Stimulated activated CD4-positive, alpha-beta T cell treated with anti-CD3 and anti-CD28 coated beads, Interleukin-4, amount 100 ng/mL, for 48 hours (primary cell): Measurements from ENCODE around the gene ATP8B2.
"Not testable (repeated sequence)": the region's sequence is repeated elsewhere in the genome, so short reads cannot be mapped to it uniquely, and the experiment has no call there.

Experiments
- DNase-seq, 2 donors: peaks; one replicate each; pipeline ENCODE4 v3.0.0-alpha.2; 2020; ENCODE audit warnings: low read depth in 2 of 2

ATP8B2 gene

GRCh38 chr1:154324669-154325582 lies at the start of gene ATP8B2:
Gene ATP8B2, plus strand, starts transcription at chr1:154325525. Its CDS starts 2,617 bp downstream, at chr1:154328142.
- peak; percentile 78 to 80 for DNase-seq

- DNase-seq = peak; percentile 12 to 25
Observed at GRCh38 chr1:154276797-154277196, 48.5 kb upstream of the ATP8B2 start.

GRCh38 chr1:154287591-154287990 lies 37.7 kb upstream of the ATP8B2 start:
- DNase-seq = not testable (repeated sequence)

GRCh38 chr1:154288661-154289060 lies 36.7 kb upstream of the ATP8B2 start:
- no peak for DNase-seq

GRCh38 chr1:154290921-154291320 lies 34.4 kb upstream of the ATP8B2 start:
- DNase-seq = no peak

GRCh38 chr1:154295408-154296235 lies 29.7 kb upstream of the ATP8B2 start:
- no peak for DNase-seq

GRCh38 chr1:154301582-154301981 lies 23.7 kb upstream of the ATP8B2 start:
- no peak for DNase-seq

- DNase-seq = peak; percentile 48 to 56
Observed at GRCh38 chr1:154304664-154305337, 20.5 kb upstream of the ATP8B2 start.

GRCh38 chr1:154306151-154306550 lies 19.2 kb upstream of the ATP8B2 start:
- DNase-seq = no peak

GRCh38 chr1:154307670-154308270 lies 17.6 kb upstream of the ATP8B2 start:
- not testable (repeated sequence) for DNase-seq

- not testable (repeated sequence) for DNase-seq
Observed at GRCh38 chr1:154309136-154309535, 16.2 kb upstream of the ATP8B2 start.

GRCh38 chr1:154312229-154313065 lies 12.9 kb upstream of the ATP8B2 start:
- DNase-seq = not testable (repeated sequence)

- DNase-seq = no peak
Observed at GRCh38 chr1:154313066-154313356, 12.3 kb upstream of the ATP8B2 start.

- not testable (repeated sequence) for DNase-seq
Observed at GRCh38 chr1:154314226-154314625, 11.1 kb upstream of the ATP8B2 start.

GRCh38 chr1:154316704-154317103 lies 8.6 kb upstream of the ATP8B2 start:
- DNase-seq = no peak

- no peak for DNase-seq
Observed at GRCh38 chr1:154318386-154318785, 6.9 kb upstream of the ATP8B2 start.

- no peak for DNase-seq
Observed at GRCh38 chr1:154320882-154321608, 4.3 kb upstream of the ATP8B2 start, which contains the start of gene AQP10. Gene AQP10, plus strand, starts transcription at chr1:154321093. Its CDS starts 63 bp downstream, at chr1:154321156.

- DNase-seq = not testable (repeated sequence)
Observed at GRCh38 chr1:154321609-154321934, 3.8 kb upstream of the ATP8B2 start.

- DNase-seq = no peak
Observed at GRCh38 chr1:154323493-154323892, 1.8 kb upstream of the ATP8B2 start.

GRCh38 chr1:154324241-154324640 lies 1.1 kb upstream of the ATP8B2 start:
- DNase-seq = no peak
